ENCODE data around the gene ZBTB17. TPM values are rescaled to one million over a fixed set of nuclear protein-coding genes. Genes with fewer than 3 reads are reported as not detected.
A peak's percentile ranks its signal among the peaks of the same experiment; 100 is the strongest.

ZBTB17 gene
- total and polyA plus RNA-seq, 2 of the 8 experiments (the other 6 are each of a cell fraction or from before 2014, with no cell fraction given): 24.7 to 36.2 TPM

DNA sequence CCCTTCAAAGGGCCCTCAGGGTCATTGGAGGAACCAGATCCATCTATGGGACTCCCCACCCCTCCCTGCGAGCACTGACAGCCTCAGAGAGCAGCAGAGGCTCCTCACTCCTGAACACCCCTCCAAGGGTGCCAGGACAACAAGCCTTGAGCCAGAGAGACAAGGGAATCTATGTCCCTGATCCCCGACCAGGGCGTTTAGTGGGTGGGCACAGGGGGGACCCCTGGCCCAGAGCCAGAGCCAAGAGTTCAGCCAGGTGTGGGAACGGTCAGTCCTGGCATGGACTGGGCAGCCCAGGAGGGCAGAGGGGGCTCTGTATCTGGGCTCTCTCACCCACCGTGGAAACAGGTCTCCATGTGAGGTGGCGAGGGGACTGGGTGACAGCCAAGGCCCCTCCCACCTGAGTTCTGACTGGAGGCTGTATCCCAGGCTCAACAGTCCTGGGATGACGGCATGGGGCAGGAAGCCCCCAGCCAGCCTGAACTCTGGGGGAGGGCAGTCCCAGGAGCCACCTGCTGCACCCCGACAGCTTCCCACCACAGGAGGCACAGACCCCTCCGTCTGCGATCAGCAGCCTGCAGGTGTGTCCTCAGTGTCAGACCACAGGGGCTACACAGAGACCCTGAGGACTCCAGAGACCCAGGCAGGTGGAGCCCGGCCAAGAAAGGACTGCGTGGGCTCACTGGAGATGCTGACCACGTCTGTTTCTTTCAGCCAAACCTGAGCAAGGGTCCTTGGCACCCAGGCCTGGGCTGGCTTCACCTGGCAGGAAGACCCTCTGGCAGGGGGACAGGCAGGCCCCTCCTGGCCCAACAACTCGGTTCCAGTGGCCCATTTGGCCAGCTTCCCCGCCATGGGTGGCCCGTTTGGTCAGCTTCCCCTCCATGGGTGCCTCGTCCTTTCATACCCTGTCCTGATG, 16.9 kb upstream of the ZBTB17 start:
- Histone ChIP-seq H2BK12ac (ENCODE audit: low read depth, low read length) (no peak overlapping the region), H2BK15ac (ENCODE audit: low read length) (no peak overlapping the region), H3K4me3 (ENCODE audit: extremely low read depth in 1 of 4, insufficient read depth in 2 of 4, low read depth in 3 of 4, low read length in 4 of 4) (no peak overlapping the region), H4K91ac (replicated peaks; ENCODE audit: insufficient read length, low read length) (no peak overlapping the region), H3K79me1 (ENCODE audit: low read depth, low read length) (no peaks in the 10 kb centered on the region), H3K36me3 (ENCODE audit: control insufficient read depth in 2 of 4, insufficient read depth in 4 of 4, low read length in 3 of 4) (no peaks in the 10 kb centered on the region), H4K20me1 (replicated peaks in 1 of 2; ENCODE audit: control insufficient read depth in 1 of 2, insufficient read depth in 2 of 2, low read length in 2 of 2) (peaks cover 0 to 5% of the 10 kb centered on the region in 2 experiments), H3K9me3 (ENCODE audit: insufficient read depth in 2 of 2, low read depth in 1 of 2, low read length in 1 of 2) (no peaks in the 10 kb centered on the region), H2BK20ac (ENCODE audit: low read length) (no peak overlapping the region), H3K4me2 (ENCODE audit: insufficient read depth in 1 of 2, low read depth in 2 of 2, low read length in 2 of 2) (no peak overlapping the region), H3K23me2 (ENCODE audit: low read depth, low read length) (no peaks in the 10 kb centered on the region), H3K27ac (ENCODE audit: low read depth, low read length) (no peak overlapping the region), H3K18ac (ENCODE audit: extremely low read depth, low read length) (no peak overlapping the region), H3K79me2 (ENCODE audit: control insufficient read depth in 1 of 2, insufficient read depth in 2 of 2, low read length in 2 of 2) (no peaks in the 10 kb centered on the region), H3K9ac (replicated peaks in 1 of 4; ENCODE audit: extremely low read depth in 1 of 4, low read depth in 3 of 4, low read length in 3 of 4) (no peak overlapping the region), H2BK120ac (replicated peaks; ENCODE audit: low read depth, low read length) (no peak overlapping the region), H4K5ac (ENCODE audit: insufficient read length, low read depth, low read length) (no peak overlapping the region), H3K23ac (ENCODE audit: insufficient read length) (no peak overlapping the region), H2AK5ac (ENCODE audit: low read depth, low read length) (no peak overlapping the region), H3K56ac (replicated peaks; ENCODE audit: insufficient read length, low read depth, low read length) (no peak overlapping the region), H3K27me3 (replicated peaks in 1 of 4; ENCODE audit: control insufficient read depth in 3 of 4, extremely low read depth in 1 of 4, insufficient read depth in 3 of 4, low read length in 3 of 4) (no peaks in the 10 kb centered on the region), H3K4me1 (replicated peaks in 1 of 4; ENCODE audit: control insufficient read depth in 3 of 4, insufficient read depth in 4 of 4, low read length in 3 of 4) (no peaks in the 10 kb centered on the region), H3K14ac (ENCODE audit: insufficient read length) (no peak overlapping the region), H2AFZ (ENCODE audit: low read length) (no peak overlapping the region), H3K4ac (replicated peaks; ENCODE audit: insufficient read length, low read depth, low read length) (no peak overlapping the region), H2BK5ac (ENCODE audit: low read depth, low read length) (no peak overlapping the region), H4K8ac (ENCODE audit: extremely low read depth, insufficient read depth, low read length) (0 out of 2 replicates have a peak overlapping the region, but pooled peaks have one; percentile 35)
- no peak for FAIRE-seq
- no peak for DNase-seq (ENCODE audit: low read depth in 1 of 2, low spot score in 2 of 2)
- WGBS, 2 experiments (ENCODE audit: extremely low coverage in 1 of 2, insufficient coverage in 1 of 2, insufficient read length in 1 of 2, insufficient replicate concordance in 2 of 2, low coverage in 1 of 2, low lambda C conversion rate in 2 of 2, missing lambda C conversion rate in 1 of 2): 81% methylated on average over 17 of the region's 17 CpGs; no CpG with 5 or more reads in 1 of the 2 experiments
- ChIA-PET POLR2A (ENCODE audit: partially characterized antibody) (no interaction called here), CTCF (ENCODE audit: partially characterized antibody) (no interaction called here)
- TF ChIP-seq SP2 (IDR thresholded peaks at IDR 0.05; ENCODE audit: low read length) (no peak), BRCA1 (IDR thresholded peaks at IDR 0.05; ENCODE audit: low read depth, low read length) (no peak), MAFK (IDR thresholded peaks at IDR 0.05; ENCODE audit: low read depth, low read length) (no peak), NANOG (IDR thresholded peaks at IDR 0.05; ENCODE audit: insufficient read depth, low read depth, low read length, poor library complexity, severe bottlenecking) (no peak), BACH1 (IDR thresholded peaks at IDR 0.05; ENCODE audit: low read length) (no peak), KDM1A (IDR thresholded peaks at IDR 0.05; ENCODE audit: borderline replicate concordance, low read length) (no peak), SAP30 (IDR thresholded peaks at IDR 0.05; ENCODE audit: insufficient read depth, insufficient replicate concordance, low read length) (no peak), FOSL1 (IDR thresholded peaks at IDR 0.05; ENCODE audit: insufficient read depth, low read depth, low read length) (no peak), GTF2F1 (IDR thresholded peaks at IDR 0.05; ENCODE audit: borderline replicate concordance, low read depth, low read length) (no peak), TAF7 (optimal IDR thresholded peaks at IDR 0.05; ENCODE audit: borderline replicate concordance, low read depth, low read length) (no peak)
- TF ChIP-seq, protein P1, sequence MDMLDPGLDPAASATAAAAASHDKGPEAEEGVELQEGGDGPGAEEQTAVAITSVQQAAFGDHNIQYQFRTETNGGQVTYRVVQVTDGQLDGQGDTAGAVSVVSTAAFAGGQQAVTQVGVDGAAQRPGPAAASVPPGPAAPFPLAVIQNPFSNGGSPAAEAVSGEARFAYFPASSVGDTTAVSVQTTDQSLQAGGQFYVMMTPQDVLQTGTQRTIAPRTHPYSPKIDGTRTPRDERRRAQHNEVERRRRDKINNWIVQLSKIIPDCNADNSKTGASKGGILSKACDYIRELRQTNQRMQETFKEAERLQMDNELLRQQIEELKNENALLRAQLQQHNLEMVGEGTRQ (IDR thresholded peaks at IDR 0.05; ENCODE audit: low read length): no peak

Measured in H1 (cell line).